Measurements from ENCODE around the gene PRKCB.
A peak's percentile ranks its signal among the peaks of the same experiment; 100 is the strongest.

Gene PRKCB

GRCh38 chr16:23901178-23902033 is 65.6 kb downstream of the PRKCB start:
- TF ChIP-seq CTCF (IDR thresholded peaks at IDR 0.05; ENCODE audit: low read depth, low read length), result no peak
- peak; percentile 19; the same call in 1 of the 2 replicates for TF ChIP-seq MAX (IDR thresholded peaks at IDR 0.05; ENCODE audit: low read depth, low read length)
- TF ChIP-seq MYC (IDR thresholded peaks at IDR 0.05; ENCODE audit: low read depth, low read length), result no peak; the same call in none of the 2 replicates
- TF ChIP-seq POLR2A (IDR thresholded peaks at IDR 0.05; ENCODE audit: extremely low read depth, insufficient read length), result no peak
- H3K4me3 ChIP-seq (ENCODE audit: low read depth, low read length), result peak overlapping the region; percentile 27
- peak; percentile 90 for DNase-seq (ENCODE audit: low read depth)

GRCh38 chr16:23902034-23902747 is 66.4 kb downstream of the PRKCB start:
- H3K4me3 ChIP-seq (ENCODE audit: low read depth, low read length), result no peak overlapping the region
- no peak for DNase-seq (ENCODE audit: low read depth)
- no peak for TF ChIP-seq MYC (IDR thresholded peaks at IDR 0.05; ENCODE audit: low read depth, low read length)

- peak; percentile 65 for DNase-seq (ENCODE audit: low read depth)
- H3K4me3 ChIP-seq (ENCODE audit: low read depth, low read length), result no peak overlapping the region
- TF ChIP-seq POLR2A (IDR thresholded peaks at IDR 0.05; ENCODE audit: extremely low read depth, insufficient read length) (no peak), MAX (IDR thresholded peaks at IDR 0.05; ENCODE audit: low read depth, low read length) (no peak), CTCF (IDR thresholded peaks at IDR 0.05; ENCODE audit: low read depth, low read length) (no peak), MYC (IDR thresholded peaks at IDR 0.05; ENCODE audit: low read depth, low read length) (no peak)
Observed at GRCh38 chr16:23902748-23903414, 67.1 kb downstream of the PRKCB start.

GRCh38 chr16:23905027-23905426 is 69.2 kb downstream of the PRKCB start:
- TF ChIP-seq CTCF (IDR thresholded peaks at IDR 0.05; ENCODE audit: low read depth, low read length) (no peak), POLR2A (IDR thresholded peaks at IDR 0.05; ENCODE audit: extremely low read depth, insufficient read length) (no peak), MYC (IDR thresholded peaks at IDR 0.05; ENCODE audit: low read depth, low read length) (no peak), MAX (IDR thresholded peaks at IDR 0.05; ENCODE audit: low read depth, low read length) (no peak)
- no peak overlapping the region for H3K4me3 ChIP-seq (ENCODE audit: low read depth, low read length)
- DNase-seq (ENCODE audit: low read depth), result no peak

GRCh38 chr16:23907457-23907902 is 71.7 kb downstream of the PRKCB start:
- no peak overlapping the region for H3K4me3 ChIP-seq (ENCODE audit: low read depth, low read length)
- no peak for TF ChIP-seq CTCF (IDR thresholded peaks at IDR 0.05; ENCODE audit: low read depth, low read length)
- TF ChIP-seq MAX (IDR thresholded peaks at IDR 0.05; ENCODE audit: low read depth, low read length), result no peak
- TF ChIP-seq MYC (IDR thresholded peaks at IDR 0.05; ENCODE audit: low read depth, low read length), result no peak
- no peak for TF ChIP-seq POLR2A (IDR thresholded peaks at IDR 0.05; ENCODE audit: extremely low read depth, insufficient read length)
- DNase-seq (ENCODE audit: low read depth), result no peak

GRCh38 chr16:23907903-23908302 is 72.1 kb downstream of the PRKCB start:
- no peak for DNase-seq (ENCODE audit: low read depth)
- H3K4me3 ChIP-seq (ENCODE audit: low read depth, low read length), result no peak overlapping the region
- TF ChIP-seq MYC (IDR thresholded peaks at IDR 0.05; ENCODE audit: low read depth, low read length) (no peak), MAX (IDR thresholded peaks at IDR 0.05; ENCODE audit: low read depth, low read length) (no peak)

Data from NB4 (cell line).